HepG2 (cell line): ENCODE measurements around the gene NPHP4. TPM values are rescaled to one million over a fixed set of nuclear protein-coding genes. Genes with fewer than 3 reads are reported as not detected.

Source experiments
- ATAC-seq: fragments of 200-7000 bp; cut with Tn5 transposase; 3 replicates; pipeline ENCODE4 v1.9.1; 2020; ENCODE audit warnings: mild to moderate bottlenecking, moderate library complexity
- BruUV-seq: library from RNA; stranded (reverse); fragments of 400-500 nt; replicated peaks from 2 replicates; lab custom pipeline; 2021; lab: Mats Ljungman, UMichigan
- CTCF ChIA-PET: fragments of 300-600 bp; formaldehyde crosslinking; extraction: SDS; loops from one replicate; lab custom pipeline; 2021; ENCODE audit warnings: low total read pairs, inconsistent platforms, low intra/inter-chr PET ratio; lab: Yijun Ruan, JAX
- POLR2A ChIA-PET: fragments of 350-600 bp; sonication (Branson Sonifier 250); formaldehyde crosslinking; loops from one replicate; lab custom pipeline; 2020; ENCODE audit warnings: antibody characterized with exemption, inconsistent platforms; lab: Yijun Ruan, JAX
- DNase-seq: peaks from one replicate; pipeline ENCODE4 v3.0.0-alpha.2; 2015; ENCODE audit warnings: low spot score
- FAIRE-seq: peaks from 3 replicates; lab custom pipeline; 2011; peaks lifted over from hg19 to GRCh38; lab: Jason Lieb, UNC
- H2AFZ ChIP-seq: one replicate; pipeline ENCODE4 v1.6.1; 2011; ENCODE audit warnings: low read length, inconsistent platforms
- H3K27ac ChIP-seq: fragments of 300-600 bp; 3 replicates; pipeline ENCODE4 v1.8.0; 2011; ENCODE audit warnings: mixed run types, mild to moderate bottlenecking, mixed read lengths, low read length, inconsistent platforms; ENCODE audit not compliant: insufficient read depth; ENCODE audit errors: extremely low read length
- H3K27me3 ChIP-seq, 2 experiments: fragments of 200-600 bp in 1 of 2; 2 replicates in 1 of 2; 3 replicates in 1 of 2; pipeline versions ENCODE4 v1.6.0 to v1.8.0; 2011; ENCODE audit warnings: low read length in 2 of 2, mild to moderate bottlenecking in 2 of 2, moderate library complexity in 2 of 2, inconsistent platforms in 1 of 2; ENCODE audit not compliant: insufficient read depth in 2 of 2, control insufficient read depth in 1 of 2
- H3K36me3 ChIP-seq, 2 experiments: fragments of 200-600 bp in 1 of 2; replicated peaks in 1 of 2; 2 replicates in 1 of 2; 3 replicates in 1 of 2; pipeline versions ENCODE4 v1.5.1 to v1.8.0; 2011; ENCODE audit warnings: low read length in 2 of 2, inconsistent platforms in 1 of 2; ENCODE audit not compliant: insufficient read depth in 2 of 2, control insufficient read depth in 1 of 2
- H3K4me1 ChIP-seq: 2 replicates; pipeline ENCODE4 v1.5.1; 2012; ENCODE audit warnings: low read length, inconsistent platforms; ENCODE audit not compliant: insufficient read depth
- H3K4me2 ChIP-seq: 2 replicates; pipeline ENCODE4 v1.6.0; 2011; ENCODE audit warnings: low read depth, low read length, inconsistent platforms
- H3K4me3 ChIP-seq, 3 experiments: fragments of 200-600 bp in 1 of 3; sonication (generic), shearing (Covaris generic) in 1 of 3; replicated peaks in 1 of 3; 2 replicates each; pipeline ENCODE4 v1.5.1; 2011 to 2016; ENCODE audit warnings: low read length in 3 of 3, inconsistent platforms in 2 of 3, low read depth in 2 of 3, mild to moderate bottlenecking in 2 of 3, control low read depth in 1 of 3, mixed read lengths in 1 of 3; ENCODE audit not compliant: insufficient read depth in 1 of 3
- H3K79me2 ChIP-seq: one replicate; pipeline ENCODE4 v1.6.1; 2011; ENCODE audit warnings: low read length, inconsistent platforms; ENCODE audit not compliant: insufficient read depth
- H3K9ac ChIP-seq: 2 replicates; pipeline ENCODE4 v1.6.0; 2011; ENCODE audit warnings: mild to moderate bottlenecking, low read depth, low read length, inconsistent platforms; ENCODE audit not compliant: insufficient read depth
- H3K9me3 ChIP-seq: 2 replicates; pipeline ENCODE4 v1.5.1; 2012; ENCODE audit warnings: mild to moderate bottlenecking, low read length
- H4K20me1 ChIP-seq: 2 replicates; pipeline ENCODE4 v1.6.0; 2011; ENCODE audit warnings: inconsistent platforms, mild to moderate bottlenecking, low read length, moderate library complexity; ENCODE audit not compliant: insufficient read depth
- ASH2L ChIP-seq: fragments of 300-600, 200-600 bp; sonication (generic); IDR thresholded peaks from 2 replicates; pipeline ENCODE4 v1.7.0; 2017; ENCODE audit warnings: low read depth, mild to moderate bottlenecking, moderate library complexity, mixed read lengths, low read length; ENCODE audit not compliant: insufficient read length
- ATAD3A ChIP-seq: sonication (generic); formaldehyde crosslinking; IDR thresholded peaks from 2 replicates; pipeline ENCODE4 v1.4.0; 2020; ENCODE audit warnings: missing genetic modification reagents
- FOXP4 ChIP-seq: sonication (generic); formaldehyde crosslinking; IDR thresholded peaks from 2 replicates; pipeline ENCODE4 v1.4.0; 2020; ENCODE audit warnings: missing genetic modification reagents
- NFKB2 ChIP-seq: sonication (generic); formaldehyde crosslinking; IDR thresholded peaks from 2 replicates; pipeline ENCODE4 v1.4.0; 2020; ENCODE audit warnings: missing genetic modification reagents, borderline replicate concordance
- NR2F1 ChIP-seq, 2 experiments: fragments of 450-650 bp in 1 of 2; formaldehyde crosslinking in 1 of 2; IDR thresholded peaks; 2 replicates each; pipeline versions ENCODE4 v1.5.0 to v1.6.1; 2016 to 2020; ENCODE audit warnings: mild to moderate bottlenecking in 1 of 2, missing compliant biosample characterization in 1 of 2, missing genetic modification reagents in 1 of 2, moderate library complexity in 1 of 2
- SAFB2 ChIP-seq: sonication (generic); formaldehyde crosslinking; IDR thresholded peaks from 2 replicates; pipeline ENCODE4 v1.5.1; 2020; ENCODE audit warnings: missing genetic modification reagents, low read depth, mild to moderate bottlenecking, borderline replicate concordance
- SSRP1 ChIP-seq: IDR thresholded peaks from 2 replicates; pipeline ENCODE4 v1.6.1; 2016; ENCODE audit warnings: control low read depth
- TBP ChIP-seq: sonication (generic); formaldehyde crosslinking; IDR thresholded peaks from 2 replicates; pipeline ENCODE4 v1.5.0; 2020; ENCODE audit warnings: missing genetic modification reagents
- TCF12 ChIP-seq, 2 experiments: fragments of 450-650 bp in 1 of 2; sonication (generic) in 1 of 2; formaldehyde crosslinking in 1 of 2; IDR thresholded peaks; 2 replicates each; pipeline versions ENCODE4 v1.6.1 to v1.8.0; 2017 to 2022; ENCODE audit warnings: antibody characterized with exemption in 1 of 2, mild to moderate bottlenecking in 1 of 2, missing genetic modification reagents in 1 of 2, moderate library complexity in 1 of 2
- XRCC5 ChIP-seq: fragments of 200-400 bp; formaldehyde crosslinking; optimal IDR thresholded peaks from 2 replicates; pipeline ENCODE3; 2017; ENCODE audit warnings: mild to moderate bottlenecking, low read length
- ZMYM4 ChIP-seq: sonication (generic); formaldehyde crosslinking; IDR thresholded peaks from 2 replicates; pipeline ENCODE4 v1.8.1; 2023; ENCODE audit warnings: mild to moderate bottlenecking, missing genetic modification reagents
- ZNF205 ChIP-seq: IDR thresholded peaks from 2 replicates; pipeline ENCODE4 v1.6.1; 2018; ENCODE audit warnings: missing biosample characterization, missing genetic modification reagents
- ZNF441 ChIP-seq: sonication (generic); formaldehyde crosslinking; IDR thresholded peaks from 2 replicates; pipeline ENCODE4 v1.7.0; 2021; ENCODE audit warnings: missing genetic modification reagents, borderline replicate concordance
- ZNF569 ChIP-seq: sonication (generic); formaldehyde crosslinking; IDR thresholded peaks from 2 replicates; pipeline ENCODE4 v1.5.0; 2020; ENCODE audit warnings: mild to moderate bottlenecking, missing genetic modification reagents, moderate library complexity, borderline replicate concordance
- ZNF75D ChIP-seq: sonication (generic); formaldehyde crosslinking; IDR thresholded peaks from 2 replicates; pipeline ENCODE4 v1.8.1; 2023; ENCODE audit warnings: missing genetic modification reagents, mild to moderate bottlenecking, borderline replicate concordance
- ZSCAN12 ChIP-seq: sonication (generic); formaldehyde crosslinking; IDR thresholded peaks from 2 replicates; pipeline ENCODE4 v1.9.0; 2021; ENCODE audit warnings: mild to moderate bottlenecking, missing genetic modification reagents
- WGBS: methylation state at CpG from one replicate; pipeline ENCODE4 v1.1.6; 2017; ENCODE audit warnings: low lambda C conversion rate; 5-methylcytosine and 5-hydroxymethylcytosine counted together
- in situ Hi-C: cut with HindIII; loops from 2 replicates; pipeline ENCODE4 v1.10.0; 2017; ENCODE audit warnings: low pct_unique_long_range_greater_than_20kb; ENCODE audit not compliant: extremely low pct_ligation_motif_present
- intact Hi-C: fragments of 100-400 bp; cut with micrococcal nuclease; formaldehyde crosslinking; loops from one replicate; pipeline ENCODE4 v1.10.0; 2022; ENCODE audit not compliant: unreplicated experiment
- polyA plus RNA-seq, 8 experiments: library from polyadenylated mRNA; depleted of rRNA in 3 of 8; stranded (reverse) in 7 of 8; unstranded in 1 of 8; fragments of >200 nt; fragmentation: Illumina TruSeq in 4 of 8; extraction: Trizol in 4 of 8; gene quantifications; 2 replicates each; pipeline versions ENCODE4 v1.2.1 to v1.2.3, GENCODE V29; 2011 to 2016; ENCODE audit warnings: low read depth in 4 of 8, missing spikeins in 1 of 8, mixed read lengths in 1 of 8; ENCODE audit not compliant: insufficient read depth in 1 of 8
- total RNA-seq, 5 experiments: library from RNA; depleted of rRNA; stranded (reverse); fragments of >200 nt; fragmentation: Illumina TruSeq; extraction: Trizol; gene quantifications; 2 replicates each; pipeline ENCODE4 v1.2.3, GENCODE V29; 2016; ENCODE audit warnings: low read depth in 1 of 5
- TF ChIP-seq, protein P1 (sequence below): sonication (generic); formaldehyde crosslinking; IDR thresholded peaks from 2 replicates; pipeline ENCODE4 v1.4.0; 2020; ENCODE audit warnings: missing genetic modification reagents
- TF ChIP-seq, protein P2 (sequence below): sonication (generic); formaldehyde crosslinking; IDR thresholded peaks from 2 replicates; pipeline ENCODE4 v1.4.0; 2020; ENCODE audit warnings: mild to moderate bottlenecking, low read depth, missing genetic modification reagents

Gene NPHP4
- total and polyA plus RNA-seq, 2 of the 13 experiments (the other 11 are each of a cell fraction or from before 2014, with no cell fraction given): 4.4 to 6.8 TPM

DNA sequence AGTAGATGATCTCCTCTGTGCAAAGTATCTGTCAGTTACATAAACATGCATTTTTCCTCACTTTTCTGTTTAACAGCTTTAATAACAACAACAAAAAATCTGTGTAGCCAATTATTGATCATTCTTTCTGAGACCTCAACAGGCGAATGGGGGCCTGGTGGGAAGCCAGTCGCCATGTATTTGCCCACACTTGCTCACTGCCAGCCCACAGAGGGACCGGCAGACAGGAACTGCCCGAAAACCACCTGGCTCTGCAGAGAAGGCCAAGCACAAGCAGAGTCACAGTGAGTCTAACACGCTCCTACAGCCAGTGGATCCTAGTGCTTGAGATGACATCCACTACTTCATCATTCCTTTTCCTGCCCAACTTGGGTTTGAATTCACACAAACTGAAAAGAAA is 56.1 kb downstream of the NPHP4 start:
- Histone ChIP-seq H2AFZ (no peak overlapping the region), H3K4me1 (peaks cover 33% of the 10 kb centered on the region), H3K4me2 (no peak overlapping the region)
- ATAC-seq: no peak
- intact Hi-C loops: no loop called here
- TF ChIP-seq, protein P1, sequence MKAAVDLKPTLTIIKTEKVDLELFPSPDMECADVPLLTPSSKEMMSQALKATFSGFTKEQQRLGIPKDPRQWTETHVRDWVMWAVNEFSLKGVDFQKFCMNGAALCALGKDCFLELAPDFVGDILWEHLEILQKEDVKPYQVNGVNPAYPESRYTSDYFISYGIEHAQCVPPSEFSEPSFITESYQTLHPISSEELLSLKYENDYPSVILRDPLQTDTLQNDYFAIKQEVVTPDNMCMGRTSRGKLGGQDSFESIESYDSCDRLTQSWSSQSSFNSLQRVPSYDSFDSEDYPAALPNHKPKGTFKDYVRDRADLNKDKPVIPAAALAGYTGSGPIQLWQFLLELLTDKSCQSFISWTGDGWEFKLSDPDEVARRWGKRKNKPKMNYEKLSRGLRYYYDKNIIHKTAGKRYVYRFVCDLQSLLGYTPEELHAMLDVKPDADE (CRISPR knock-in tag): no peak
- TF ChIP-seq SAFB2 (no peak), ZNF75D (no peak), FOXP4 (CRISPR knock-in tag) (no peak), TBP (CRISPR knock-in tag) (no peak), ZMYM4 (CRISPR knock-in tag) (no peak), ASH2L (no peak), NR2F1 (CRISPR knock-in tag; IDR thresholded peaks at IDR 0.05) (no peak), TCF12 (IDR thresholded peaks at IDR 0.05) (no peak), TCF12 (CRISPR knock-in tag; IDR thresholded peaks at IDR 0.05) (no peak), ATAD3A (CRISPR knock-in tag) (no peak), ZNF569 (CRISPR knock-in tag) (no peak), ZSCAN12 (CRISPR knock-in tag) (no peak), XRCC5 (no peak), ZNF441 (CRISPR knock-in tag) (no peak), SSRP1 (no peak), NFKB2 (no peak), ZNF205 (CRISPR knock-in tag) (no peak)
- TF ChIP-seq, protein P2, sequence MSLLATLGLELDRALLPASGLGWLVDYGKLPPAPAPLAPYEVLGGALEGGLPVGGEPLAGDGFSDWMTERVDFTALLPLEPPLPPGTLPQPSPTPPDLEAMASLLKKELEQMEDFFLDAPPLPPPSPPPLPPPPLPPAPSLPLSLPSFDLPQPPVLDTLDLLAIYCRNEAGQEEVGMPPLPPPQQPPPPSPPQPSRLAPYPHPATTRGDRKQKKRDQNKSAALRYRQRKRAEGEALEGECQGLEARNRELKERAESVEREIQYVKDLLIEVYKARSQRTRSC (CRISPR knock-in tag): no peak
- TF ChIP-seq, all 625 proteins: peak for 0
- H4K20me1 ChIP-seq: no peaks in the 10 kb centered on the region
- no peak overlapping the region for H3K9ac ChIP-seq
- no peak overlapping the region for H3K4me3 ChIP-seq
- ChIA-PET POLR2A (no interaction called here), CTCF (no interaction called here)
- DNase-seq (no peak), FAIRE-seq (no peak)
- H3K9me3 ChIP-seq: no peaks in the 10 kb centered on the region
- no peak overlapping the region for H3K27ac ChIP-seq
- peaks cover 0 to 17% of the 10 kb centered on the region in 2 experiments; a peak in 4 of 5 replicates for H3K36me3 ChIP-seq
- 91% methylated on average over 5 of the region's 5 CpGs for WGBS
- H3K27me3 ChIP-seq: no peaks in the 10 kb centered on the region
- BruUV-seq: no TSS peak
- no peaks in the 10 kb centered on the region for H3K79me2 ChIP-seq
- in situ Hi-C loops: no loop called here
